SU-DHL-6 (cell line): ENCODE data around the gene DLG2.

Experiments used
- CTCF ChIP-seq: fragments of 200-600 bp; sonication (generic); IDR thresholded peaks from one replicate; pipeline ENCODE4 v1.5.1; 2017; ENCODE audit warnings: antibody characterized with exemption, mild to moderate bottlenecking, low read length, moderate library complexity; ENCODE audit not compliant: insufficient read depth, poor library complexity, severe bottlenecking
- EZH2phosphoT487 ChIP-seq: fragments of 200-600 bp; sonication (generic), shearing (Covaris generic); conservative IDR thresholded peaks from 2 replicates; pipeline ENCODE4 v1.6.1; 2018; ENCODE audit warnings: mild to moderate bottlenecking, antibody characterized with exemption, low read length, moderate library complexity, mixed read lengths

GRCh38 chr11:84310268-84310667 is 1316.9 kb downstream of the DLG2 start:
- no peak for TF ChIP-seq CTCF
- TF ChIP-seq EZH2phosphoT487 = no peak
